HG03439 (cell line): ENCODE data around the gene ADAMTS16.

Experiments used
- ATAC-seq: cut with Tn5 transposase; IDR thresholded peaks from one replicate; pipeline ENCODE4 v1.9.1; 2021; ENCODE audit warnings: mild to moderate bottlenecking, moderate library complexity; ENCODE audit not compliant: unreplicated experiment

ADAMTS16 gene

GRCh38 chr5:5141625-5142525 is 1.7 kb downstream of the ADAMTS16 start:
- ATAC-seq, result no peak

GRCh38 chr5:5144441-5144840 is 4.3 kb downstream of the ADAMTS16 start:
- ATAC-seq, result no peak

- ATAC-seq, result no peak
Measured at GRCh38 chr5:5145651-5146529, 5.8 kb downstream of the ADAMTS16 start.

- ATAC-seq, result no peak
Measured at GRCh38 chr5:5146530-5147160, 6.5 kb downstream of the ADAMTS16 start.

GRCh38 chr5:5149154-5149553 is 9.0 kb downstream of the ADAMTS16 start:
- no peak for ATAC-seq

GRCh38 chr5:5150667-5151066 is 10.5 kb downstream of the ADAMTS16 start:
- ATAC-seq, result no peak

GRCh38 chr5:5154733-5155132 is 14.6 kb downstream of the ADAMTS16 start:
- no peak for ATAC-seq

GRCh38 chr5:5155617-5156016 is 15.5 kb downstream of the ADAMTS16 start:
- ATAC-seq, result no peak

GRCh38 chr5:5156471-5157082 is 16.4 kb downstream of the ADAMTS16 start:
- no peak for ATAC-seq

- ATAC-seq, result no peak
Measured at GRCh38 chr5:5158472-5158895, 18.4 kb downstream of the ADAMTS16 start.

GRCh38 chr5:5159282-5160103 is 19.4 kb downstream of the ADAMTS16 start:
- ATAC-seq, result no peak

- no peak for ATAC-seq
Measured at GRCh38 chr5:5164163-5164562, 24.0 kb downstream of the ADAMTS16 start.

- no peak for ATAC-seq
Measured at GRCh38 chr5:5165541-5166002, 25.4 kb downstream of the ADAMTS16 start.

GRCh38 chr5:5169466-5169865 is 29.3 kb downstream of the ADAMTS16 start:
- no peak for ATAC-seq

GRCh38 chr5:5178136-5178535 is 38.0 kb downstream of the ADAMTS16 start:
- no peak for ATAC-seq

- no peak for ATAC-seq
Measured at GRCh38 chr5:5178580-5178979, 38.5 kb downstream of the ADAMTS16 start.

GRCh38 chr5:5179079-5179478 is 38.9 kb downstream of the ADAMTS16 start:
- no peak for ATAC-seq

- ATAC-seq, result no peak
Measured at GRCh38 chr5:5179597-5179996, 39.5 kb downstream of the ADAMTS16 start.

GRCh38 chr5:5181650-5182324 is 41.7 kb downstream of the ADAMTS16 start:
- no peak for ATAC-seq
